Activated T-helper 1 cell treated with anti-CD3 and anti-CD28 coated beads, Interleukin-2, amount 50 U/mL, for 16 hours (primary cell): ENCODE results near the gene C1orf122.
A peak's percentile ranks its signal among the peaks of the same experiment; 100 is the strongest.

Experiments
- DNase-seq, 2 donors: peaks; one replicate each; pipeline ENCODE4 v3.0.0-alpha.2; 2020; ENCODE audit warnings: low read depth in 1 of 2, low spot score in 1 of 2

The C1orf122 gene

GRCh38 chr1:37797750-37798345 is 9.7 kb upstream of the C1orf122 start:
- DNase-seq, result no peak

GRCh38 chr1:37802439-37802838 is 5.2 kb upstream of the C1orf122 start:
- DNase-seq, result no peak

GRCh38 chr1:37807220-37807554 is 403 bp upstream of the C1orf122 start:
- DNase-seq, result no peak

- no peak for DNase-seq
These were observed 1.1 kb downstream of the C1orf122 start for GRCh38 chr1:37808369-37809319.

GRCh38 chr1:37809942-37810341 is 2.4 kb downstream of the C1orf122 start:
- DNase-seq, result no peak

GRCh38 chr1:37811027-37811655 is 3.6 kb downstream of the C1orf122 start:
- peak; percentile 26 to 40 for DNase-seq

- no peak for DNase-seq
These were observed 6.0 kb downstream of the C1orf122 start for GRCh38 chr1:37813529-37814145.

- DNase-seq, result no peak
These were observed 6.7 kb downstream of the C1orf122 start for GRCh38 chr1:37814252-37814651.

- no peak for DNase-seq
These were observed 9.9 kb downstream of the C1orf122 start for GRCh38 chr1:37817481-37817880.

- DNase-seq, result no peak
These were observed 13.9 kb downstream of the C1orf122 start for GRCh38 chr1:37821481-37821880.

- no peak for DNase-seq
These were observed 15.6 kb downstream of the C1orf122 start for GRCh38 chr1:37822906-37823815.

GRCh38 chr1:37824001-37824400 is 16.4 kb downstream of the C1orf122 start:
- DNase-seq, result no peak

- no peak for DNase-seq
These were observed 17.9 kb downstream of the C1orf122 start for GRCh38 chr1:37825506-37825905.

- DNase-seq, result no peak
These were observed 21.0 kb downstream of the C1orf122 start for GRCh38 chr1:37828410-37829074.

GRCh38 chr1:37831109-37831508 is 23.5 kb downstream of the C1orf122 start:
- DNase-seq, result no peak

GRCh38 chr1:37831809-37832208 is 24.2 kb downstream of the C1orf122 start:
- DNase-seq, result no peak

GRCh38 chr1:37836788-37837187 is 29.2 kb downstream of the C1orf122 start:
- DNase-seq, result no peak

- DNase-seq, result no peak
These were observed 32.1 kb downstream of the C1orf122 start for GRCh38 chr1:37839676-37840075.

- no peak for DNase-seq
These were observed 33.1 kb downstream of the C1orf122 start for GRCh38 chr1:37840711-37841110.

GRCh38 chr1:37841652-37842051 is 34.1 kb downstream of the C1orf122 start:
- DNase-seq, result no peak
